ENCODE results near the gene FGF12.

Gene FGF12

GRCh38 chr3:192417017-192417416, 310.3 kb downstream of the FGF12 start:
- no peak for DNase-seq (ENCODE audit: low read depth, low spot score)

GRCh38 chr3:192413461-192413860, 313.9 kb downstream of the FGF12 start:
- no peak for DNase-seq (ENCODE audit: low read depth, low spot score)

- no peak for DNase-seq (ENCODE audit: low read depth, low spot score)
Observed at GRCh38 chr3:192410684-192410960, 316.7 kb downstream of the FGF12 start.

- no peak for DNase-seq (ENCODE audit: low read depth, low spot score)
Observed at GRCh38 chr3:192409838-192410683, 317.3 kb downstream of the FGF12 start.

GRCh38 chr3:192409201-192409837, 318.0 kb downstream of the FGF12 start:
- no peak for DNase-seq (ENCODE audit: low read depth, low spot score)

GRCh38 chr3:192408647-192409200, 318.6 kb downstream of the FGF12 start:
- DNase-seq (ENCODE audit: low read depth, low spot score) = no peak

GRCh38 chr3:192408007-192408646, 319.2 kb downstream of the FGF12 start:
- DNase-seq (ENCODE audit: low read depth, low spot score) = no peak

GRCh38 chr3:192399767-192400166, 327.6 kb downstream of the FGF12 start:
- DNase-seq (ENCODE audit: low read depth, low spot score) = no peak

- DNase-seq (ENCODE audit: low read depth, low spot score) = no peak
Observed at GRCh38 chr3:192397012-192397411, 330.3 kb downstream of the FGF12 start.

GRCh38 chr3:192395506-192395905, 331.8 kb downstream of the FGF12 start:
- no peak for DNase-seq (ENCODE audit: low read depth, low spot score)

GRCh38 chr3:192392986-192393385, 334.4 kb downstream of the FGF12 start:
- no peak for DNase-seq (ENCODE audit: low read depth, low spot score)

GRCh38 chr3:192382861-192383260, 344.5 kb downstream of the FGF12 start:
- DNase-seq (ENCODE audit: low read depth, low spot score) = no peak

GRCh38 chr3:192373586-192373985, 353.8 kb downstream of the FGF12 start:
- no peak for DNase-seq (ENCODE audit: low read depth, low spot score)

- no peak for DNase-seq (ENCODE audit: low read depth, low spot score)
Observed at GRCh38 chr3:192373032-192373431, 354.3 kb downstream of the FGF12 start.

GRCh38 chr3:192372616-192373015, 354.7 kb downstream of the FGF12 start:
- DNase-seq (ENCODE audit: low read depth, low spot score) = no peak

GRCh38 chr3:192371870-192372400, 355.4 kb downstream of the FGF12 start:
- DNase-seq (ENCODE audit: low read depth, low spot score) = no peak

GRCh38 chr3:192367616-192368015, 359.7 kb downstream of the FGF12 start:
- no peak for DNase-seq (ENCODE audit: low read depth, low spot score)

GRCh38 chr3:192366916-192367315, 360.4 kb downstream of the FGF12 start:
- no peak for DNase-seq (ENCODE audit: low read depth, low spot score)

- no peak for DNase-seq (ENCODE audit: low read depth, low spot score)
Observed at GRCh38 chr3:192365571-192365970, 361.8 kb downstream of the FGF12 start.

GRCh38 chr3:192364316-192364715, 363.0 kb downstream of the FGF12 start:
- no peak for DNase-seq (ENCODE audit: low read depth, low spot score)

GRCh38 chr3:192354687-192355086, 372.7 kb downstream of the FGF12 start:
- DNase-seq (ENCODE audit: low read depth, low spot score) = no peak

- no peak for DNase-seq (ENCODE audit: low read depth, low spot score)
Observed at GRCh38 chr3:192352142-192352541, 375.2 kb downstream of the FGF12 start.
